ENCODE results near the gene RARRES1. TPM values are rescaled to one million over a fixed set of nuclear protein-coding genes. Genes with fewer than 3 reads are reported as not detected.

The RARRES1 gene, protein sequence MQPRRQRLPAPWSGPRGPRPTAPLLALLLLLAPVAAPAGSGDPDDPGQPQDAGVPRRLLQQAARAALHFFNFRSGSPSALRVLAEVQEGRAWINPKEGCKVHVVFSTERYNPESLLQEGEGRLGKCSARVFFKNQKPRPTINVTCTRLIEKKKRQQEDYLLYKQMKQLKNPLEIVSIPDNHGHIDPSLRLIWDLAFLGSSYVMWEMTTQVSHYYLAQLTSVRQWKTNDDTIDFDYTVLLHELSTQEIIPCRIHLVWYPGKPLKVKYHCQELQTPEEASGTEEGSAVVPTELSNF
- not detected for total RNA-seq

- CTCF ChIA-PET = no interaction called here
- POLR2A ChIA-PET = no interaction called here
Measured at GRCh38 chr3:158731938-158732855, at the start of gene RARRES1. TSS of gene RARRES1 (minus strand) at chr3:158732457. CDS start at chr3:158732415, 42 bp downstream.

- ChIA-PET POLR2A (no interaction called here), CTCF (no interaction called here)
Measured at GRCh38 chr3:158781849-158782248, 49.6 kb upstream of the RARRES1 start.

DNA sequence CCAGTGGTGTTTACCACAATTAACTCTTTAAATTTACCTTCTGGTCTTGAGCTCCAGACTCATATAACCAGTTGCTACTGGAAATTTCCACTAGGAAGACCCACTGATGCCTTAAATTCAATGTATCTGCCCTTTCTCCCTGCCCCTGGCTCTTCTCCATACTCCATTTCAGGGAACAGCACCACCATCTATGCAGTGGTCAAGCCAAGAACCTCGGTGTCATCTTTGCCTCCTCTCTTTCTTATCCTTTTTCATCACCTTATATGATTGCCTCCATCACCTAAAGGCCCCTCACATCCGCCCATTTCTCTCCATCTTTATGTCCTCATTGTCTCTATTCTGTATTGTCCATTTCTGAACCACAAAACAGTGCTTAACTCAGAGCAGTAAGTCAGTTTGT lies 48.9 kb upstream of the RARRES1 start:
- ChIA-PET POLR2A (no interaction called here), CTCF (no interaction called here)

- ChIA-PET POLR2A (no interaction called here), CTCF (no interaction called here)
Measured at GRCh38 chr3:158780766-158781165, 48.5 kb upstream of the RARRES1 start.

- ChIA-PET POLR2A (no interaction called here), CTCF (no interaction called here)
Measured at GRCh38 chr3:158777161-158777873, 45.1 kb upstream of the RARRES1 start.

DNA sequence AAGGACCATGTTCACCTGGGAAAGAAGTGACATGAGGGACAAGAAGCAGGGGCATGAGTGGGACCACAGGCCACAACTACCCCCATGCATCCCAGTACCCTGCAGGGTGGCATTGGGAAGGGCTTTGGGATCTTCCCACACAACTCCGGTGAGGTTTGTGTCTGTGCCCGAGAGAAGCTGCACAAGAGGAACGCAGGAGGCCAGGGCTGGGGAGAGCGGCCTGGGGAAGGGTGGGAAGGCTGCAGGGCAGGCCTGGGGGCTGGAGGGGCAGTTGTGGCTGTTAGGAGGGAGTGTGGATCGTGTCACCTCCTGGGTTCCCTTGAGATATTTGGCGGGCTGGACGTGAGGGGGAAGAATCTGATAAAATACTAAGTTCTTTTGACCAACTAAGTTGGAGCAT lies 44.3 kb upstream of the RARRES1 start:
- CTCF ChIA-PET = no interaction called here
- POLR2A ChIA-PET = no interaction called here

GRCh38 chr3:158775426-158776410 lies 43.5 kb upstream of the RARRES1 start:
- ChIA-PET POLR2A (no interaction called here), CTCF (no interaction called here)

- ChIA-PET POLR2A (no interaction called here), CTCF (no interaction called here)
Measured at GRCh38 chr3:158774965-158775364, 42.7 kb upstream of the RARRES1 start.

DNA sequence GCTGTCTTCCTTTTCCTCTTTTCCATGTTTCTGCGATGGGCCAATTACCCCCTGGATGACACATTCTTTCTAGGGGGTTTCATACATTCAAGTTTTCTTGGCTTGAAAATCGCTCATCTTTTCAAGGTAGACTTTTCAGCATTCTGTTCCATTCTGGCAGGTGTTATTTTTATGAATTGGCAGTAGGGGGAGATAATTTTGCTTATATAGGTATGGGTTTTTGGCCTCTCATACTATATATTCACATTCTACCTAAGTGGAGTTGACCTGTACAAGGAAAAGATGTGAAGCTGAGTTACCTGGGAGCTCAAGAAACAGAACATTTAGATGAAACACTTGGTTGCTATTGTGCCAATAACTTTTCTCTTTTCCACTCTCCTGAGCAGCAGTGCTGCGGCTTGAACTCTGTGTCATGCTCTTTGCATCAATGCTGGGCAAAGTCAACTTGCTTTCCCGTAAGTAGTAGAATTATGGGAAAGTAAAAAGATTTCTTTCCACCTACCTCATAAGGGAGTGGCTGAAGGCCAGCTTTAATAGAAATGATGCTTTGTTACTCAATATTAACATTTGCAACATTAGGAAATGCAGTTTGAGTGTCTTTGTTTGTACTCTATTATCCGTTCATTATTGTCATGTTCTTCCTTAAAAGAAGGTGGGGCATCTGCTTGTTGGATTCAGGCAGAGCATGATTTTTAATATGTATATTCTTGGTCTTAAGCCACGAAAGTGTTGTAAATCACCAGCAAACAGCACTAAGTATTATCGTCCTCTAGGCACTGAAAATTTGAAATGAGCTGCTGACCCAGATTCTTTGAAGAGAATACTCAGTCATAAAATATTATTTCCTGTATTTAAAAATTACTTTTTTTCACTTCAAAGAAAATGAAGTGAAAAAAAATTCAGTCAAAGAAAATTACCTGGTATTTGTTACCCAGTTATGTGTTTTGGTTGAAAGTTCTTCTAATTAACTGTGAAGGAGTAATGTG lies 41.9 kb upstream of the RARRES1 start:
- POLR2A ChIA-PET = no interaction called here
- CTCF ChIA-PET = no interaction called here

GRCh38 chr3:158773166-158773565 lies 40.9 kb upstream of the RARRES1 start:
- ChIA-PET POLR2A (no interaction called here), CTCF (no interaction called here)

GRCh38 chr3:158771982-158772381 lies 39.7 kb upstream of the RARRES1 start:
- CTCF ChIA-PET = no interaction called here
- POLR2A ChIA-PET = no interaction called here

DNA sequence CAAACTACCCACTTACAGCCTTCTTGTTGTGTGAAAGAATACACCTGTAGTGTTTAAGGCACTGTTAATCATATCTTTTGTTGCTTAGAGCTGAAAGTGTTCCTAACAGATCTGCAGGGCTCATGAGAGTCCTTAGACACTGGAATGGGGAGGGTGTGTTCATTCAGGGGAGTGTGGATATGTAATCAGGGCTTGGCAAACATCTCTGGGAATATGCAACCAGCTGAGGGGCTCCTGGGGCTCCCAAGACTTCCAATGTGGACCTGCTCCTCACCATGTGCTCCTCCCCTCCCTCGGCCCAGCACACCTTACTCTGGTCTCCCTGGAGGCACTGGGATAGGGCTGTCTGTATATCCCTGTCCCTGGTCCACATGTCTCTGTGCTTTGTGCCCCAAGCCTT lies 39.3 kb upstream of the RARRES1 start:
- CTCF ChIA-PET = no interaction called here
- POLR2A ChIA-PET = no interaction called here

- ChIA-PET POLR2A (no interaction called here), CTCF (no interaction called here)
Measured at GRCh38 chr3:158770741-158771350, 38.6 kb upstream of the RARRES1 start.

- ChIA-PET CTCF (interaction anchor here (0.7 kb wide), 1 partner anchor 43 kb away, joined by 3 read pairs; no protein-coding TSS in a partner anchor), POLR2A (no interaction called here)
Measured at GRCh38 chr3:158769952-158770740, 37.9 kb upstream of the RARRES1 start.

DNA sequence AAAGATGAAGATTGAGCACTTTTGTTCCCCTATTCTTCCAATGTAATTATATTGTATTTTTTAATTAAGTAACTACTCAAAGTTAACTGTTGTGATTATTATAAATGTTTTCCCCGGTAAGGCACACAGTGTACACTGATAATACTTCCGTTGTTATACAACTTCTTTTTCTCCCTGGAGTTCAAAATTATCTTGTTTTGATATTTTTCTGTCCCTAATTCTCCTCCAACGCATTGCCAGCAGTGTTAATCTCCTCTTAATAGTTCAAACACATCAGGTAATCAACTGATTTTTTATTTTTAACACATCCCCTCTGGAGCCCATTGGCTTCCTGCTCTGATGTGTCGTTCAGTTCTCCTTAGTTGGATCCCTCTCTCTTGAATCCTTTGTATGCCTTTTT lies 37.3 kb upstream of the RARRES1 start:
- POLR2A ChIA-PET = no interaction called here
- CTCF ChIA-PET = interaction anchor here (0.7 kb wide), 1 partner anchor 42 kb away, joined by 3 read pairs; no protein-coding TSS in a partner anchor

DNA sequence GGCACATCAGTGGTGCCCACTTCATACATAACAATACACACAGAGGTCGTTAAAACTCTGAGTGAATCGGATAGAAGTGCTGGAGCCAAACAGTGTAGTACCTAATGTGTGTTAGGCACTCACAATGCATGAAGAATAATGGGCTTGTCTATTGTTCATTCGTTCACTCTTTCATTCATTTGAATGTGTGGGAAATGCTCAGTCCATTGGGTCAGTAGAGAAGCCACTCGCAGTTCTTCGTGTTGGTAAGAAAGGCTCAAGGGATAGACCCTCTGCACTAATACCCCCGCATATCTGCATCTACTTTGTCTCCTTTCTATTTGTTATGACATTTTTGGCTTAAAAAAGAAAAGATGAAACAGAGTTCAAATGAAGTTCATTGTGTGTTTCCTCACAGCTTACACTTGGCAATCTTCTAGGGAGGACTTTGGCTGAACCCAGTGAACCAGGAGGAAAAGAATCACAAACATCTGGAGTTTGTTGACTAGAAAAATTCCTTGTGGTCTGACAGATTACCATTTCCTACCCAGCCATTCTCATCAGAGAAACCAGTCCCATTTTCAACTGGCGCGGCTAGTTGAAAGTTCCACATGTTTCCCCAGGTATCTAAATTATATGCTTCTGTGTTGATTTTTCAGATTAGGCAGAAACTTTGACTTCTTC lies 36.8 kb upstream of the RARRES1 start:
- ChIA-PET POLR2A (no interaction called here), CTCF (no interaction called here)

- POLR2A ChIA-PET = no interaction called here
- CTCF ChIA-PET = no interaction called here
Measured at GRCh38 chr3:158768361-158768787, 36.1 kb upstream of the RARRES1 start.

All from activated CD8-positive, alpha-beta memory T cell treated with anti-CD3 and anti-CD28 coated beads for 36 hours (primary cell).